DND-41 (cell line): ENCODE data around the gene CDH23.

Experiments
- EZH2 ChIP-seq: IDR thresholded peaks from 3 replicates; pipeline ENCODE4 v1.6.1; 2012; ENCODE audit warnings: borderline replicate concordance, low read depth, mild to moderate bottlenecking, moderate library complexity, low read length, inconsistent platforms; ENCODE audit not compliant: severe bottlenecking
- TF ChIP-seq, protein P1 (sequence below): IDR thresholded peaks from 2 replicates; pipeline ENCODE4 v1.5.1; 2012; ENCODE audit warnings: borderline replicate concordance, low read length, moderate library complexity, mild to moderate bottlenecking; ENCODE audit not compliant: poor library complexity, severe bottlenecking; ENCODE audit errors: extremely low read depth

DNA sequence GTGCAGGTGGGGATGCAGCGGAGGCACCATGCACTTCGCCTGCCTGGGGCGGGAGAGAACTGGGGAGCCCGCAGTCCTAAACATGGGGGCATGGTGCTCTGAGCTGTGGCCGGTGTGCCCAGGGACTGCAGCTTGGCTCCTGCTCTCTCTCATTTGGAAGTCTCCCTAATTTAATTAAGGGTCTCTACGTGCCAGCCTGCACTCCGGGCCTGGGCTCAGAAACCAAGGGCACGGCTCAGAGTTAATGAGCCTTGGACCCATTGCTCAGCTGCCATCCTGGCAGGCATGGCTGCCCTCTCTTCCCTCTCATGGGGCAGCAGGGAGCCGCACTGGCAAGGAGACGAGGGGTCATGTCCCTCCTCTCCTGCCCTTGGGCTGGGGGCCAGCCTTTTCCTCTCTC, 115.6 kb downstream of the CDH23 start:
- TF ChIP-seq, protein P1, sequence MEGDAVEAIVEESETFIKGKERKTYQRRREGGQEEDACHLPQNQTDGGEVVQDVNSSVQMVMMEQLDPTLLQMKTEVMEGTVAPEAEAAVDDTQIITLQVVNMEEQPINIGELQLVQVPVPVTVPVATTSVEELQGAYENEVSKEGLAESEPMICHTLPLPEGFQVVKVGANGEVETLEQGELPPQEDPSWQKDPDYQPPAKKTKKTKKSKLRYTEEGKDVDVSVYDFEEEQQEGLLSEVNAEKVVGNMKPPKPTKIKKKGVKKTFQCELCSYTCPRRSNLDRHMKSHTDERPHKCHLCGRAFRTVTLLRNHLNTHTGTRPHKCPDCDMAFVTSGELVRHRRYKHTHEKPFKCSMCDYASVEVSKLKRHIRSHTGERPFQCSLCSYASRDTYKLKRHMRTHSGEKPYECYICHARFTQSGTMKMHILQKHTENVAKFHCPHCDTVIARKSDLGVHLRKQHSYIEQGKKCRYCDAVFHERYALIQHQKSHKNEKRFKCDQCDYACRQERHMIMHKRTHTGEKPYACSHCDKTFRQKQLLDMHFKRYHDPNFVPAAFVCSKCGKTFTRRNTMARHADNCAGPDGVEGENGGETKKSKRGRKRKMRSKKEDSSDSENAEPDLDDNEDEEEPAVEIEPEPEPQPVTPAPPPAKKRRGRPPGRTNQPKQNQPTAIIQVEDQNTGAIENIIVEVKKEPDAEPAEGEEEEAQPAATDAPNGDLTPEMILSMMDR, result no peak
- TF ChIP-seq EZH2, result no peak
